Measurements from ENCODE around the gene CREB5. TPM values are rescaled to one million over a fixed set of nuclear protein-coding genes. Genes with fewer than 3 reads are reported as not detected.

The CREB5 gene
- total RNA-seq, 1 experiment from 2014 or later, result 0.49 TPM

GRCh38 chr7:28807396-28807994, 395.2 kb downstream of the CREB5 start:
- RAD21 ChIA-PET (ENCODE audit: low non-redundant PET in 1 of 2, low total read pairs in 2 of 2, uncharacterized antibody in 2 of 2, unreplicated experiment in 2 of 2), result no interaction called here
- Histone ChIP-seq H3K4me2 (ENCODE audit: low read length) (no peak overlapping the region), H3K36me3 (ENCODE audit: control insufficient read depth in 1 of 2, insufficient read depth in 2 of 2, low read length in 2 of 2) (no peaks in the 10 kb centered on the region), H3K9me3 (ENCODE audit: control insufficient read depth in 1 of 2, insufficient read depth in 1 of 2, low read depth in 1 of 2, low read length in 2 of 2) (no peaks in the 10 kb centered on the region), H3K27ac (ENCODE audit: low read depth, low read length) (no peak overlapping the region), H3K9me2 (ENCODE audit: insufficient read depth) (no peaks in the 10 kb centered on the region), H2AFZ (ENCODE audit: low read depth, low read length, poor library complexity, severe bottlenecking) (no peak overlapping the region), H3K4me3 (replicated peaks in 1 of 2; ENCODE audit: low read depth in 1 of 2, low read length in 2 of 2) (no peak overlapping the region), H4K20me1 (ENCODE audit: insufficient read depth) (no peaks in the 10 kb centered on the region), H3K9ac (ENCODE audit: low read length) (no peak overlapping the region), H3K4me1 (ENCODE audit: control insufficient read depth in 1 of 2, insufficient read depth in 2 of 2, low read length in 2 of 2) (peaks cover 0 to 10% of the 10 kb centered on the region in 2 experiments; a peak in 3 of 4 replicates), H3K27me3 (ENCODE audit: insufficient read depth, low read length) (no peaks in the 10 kb centered on the region), H3K79me2 (ENCODE audit: insufficient read depth, low read length) (no peaks in the 10 kb centered on the region)
- ATAC-seq, result no peak
- no peak for DNase-seq (ENCODE audit: low read depth, low spot score)
- TF ChIP-seq SIN3A (IDR thresholded peaks at IDR 0.05; ENCODE audit: low read depth), result no peak
- TF ChIP-seq POLR2A (IDR thresholded peaks at IDR 0.05; ENCODE audit: borderline replicate concordance, extremely low read depth, insufficient read depth, insufficient read length), result no peak
- TF ChIP-seq FOSL1 (IDR thresholded peaks at IDR 0.05; ENCODE audit: low read depth), result no peak
- no peak for TF ChIP-seq ZNF274 (IDR thresholded peaks at IDR 0.05; ENCODE audit: low read depth, low read length)
- no peak for TF ChIP-seq YY1 (IDR thresholded peaks at IDR 0.05; ENCODE audit: extremely low read depth, insufficient replicate concordance, low read depth, low read length)
- TF ChIP-seq, protein P1, sequence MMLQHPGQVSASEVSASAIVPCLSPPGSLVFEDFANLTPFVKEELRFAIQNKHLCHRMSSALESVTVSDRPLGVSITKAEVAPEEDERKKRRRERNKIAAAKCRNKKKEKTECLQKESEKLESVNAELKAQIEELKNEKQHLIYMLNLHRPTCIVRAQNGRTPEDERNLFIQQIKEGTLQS (IDR thresholded peaks at IDR 0.05), result no peak
- TF ChIP-seq, protein P2, sequence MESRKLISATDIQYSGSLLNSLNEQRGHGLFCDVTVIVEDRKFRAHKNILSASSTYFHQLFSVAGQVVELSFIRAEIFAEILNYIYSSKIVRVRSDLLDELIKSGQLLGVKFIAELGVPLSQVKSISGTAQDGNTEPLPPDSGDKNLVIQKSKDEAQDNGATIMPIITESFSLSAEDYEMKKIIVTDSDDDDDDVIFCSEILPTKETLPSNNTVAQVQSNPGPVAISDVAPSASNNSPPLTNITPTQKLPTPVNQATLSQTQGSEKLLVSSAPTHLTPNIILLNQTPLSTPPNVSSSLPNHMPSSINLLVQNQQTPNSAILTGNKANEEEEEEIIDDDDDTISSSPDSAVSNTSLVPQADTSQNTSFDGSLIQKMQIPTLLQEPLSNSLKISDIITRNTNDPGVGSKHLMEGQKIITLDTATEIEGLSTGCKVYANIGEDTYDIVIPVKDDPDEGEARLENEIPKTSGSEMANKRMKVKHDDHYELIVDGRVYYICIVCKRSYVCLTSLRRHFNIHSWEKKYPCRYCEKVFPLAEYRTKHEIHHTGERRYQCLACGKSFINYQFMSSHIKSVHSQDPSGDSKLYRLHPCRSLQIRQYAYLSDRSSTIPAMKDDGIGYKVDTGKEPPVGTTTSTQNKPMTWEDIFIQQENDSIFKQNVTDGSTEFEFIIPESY (IDR thresholded peaks at IDR 0.05; ENCODE audit: extremely low read depth, insufficient replicate concordance, low read length), result no peak
- no peak for TF ChIP-seq CEBPB (IDR thresholded peaks at IDR 0.05; ENCODE audit: low read depth)
- no peak for TF ChIP-seq SRF (IDR thresholded peaks at IDR 0.05; ENCODE audit: low read depth)
- TF ChIP-seq ZFX (IDR thresholded peaks at IDR 0.05), result no peak
- no peak for TF ChIP-seq CTCF (IDR thresholded peaks at IDR 0.05 in 2 of 3, conservative IDR thresholded peaks at IDR 0.05 in 1 of 3; ENCODE audit: borderline replicate concordance in 1 of 3, insufficient read depth in 1 of 3, low read depth in 2 of 3, low read length in 2 of 3)
- intact Hi-C loops (cut with micrococcal nuclease), result no loop called here
- CTCF ChIA-PET, result no interaction called here
- POLR2A ChIA-PET, result no interaction called here
- no TSS peak for BruUV-seq (replicated peaks)
